ENCODE data around the gene SERHL2. TPM values are rescaled to one million over a fixed set of nuclear protein-coding genes. Genes with fewer than 3 reads are reported as not detected.
"Not testable (repeated sequence)": the region's sequence is repeated elsewhere in the genome, so short reads cannot be mapped to it uniquely, and the experiment has no call there.

The SERHL2 gene
- total RNA-seq, 1 experiment from 2014 or later: 1.0 TPM

DNA sequence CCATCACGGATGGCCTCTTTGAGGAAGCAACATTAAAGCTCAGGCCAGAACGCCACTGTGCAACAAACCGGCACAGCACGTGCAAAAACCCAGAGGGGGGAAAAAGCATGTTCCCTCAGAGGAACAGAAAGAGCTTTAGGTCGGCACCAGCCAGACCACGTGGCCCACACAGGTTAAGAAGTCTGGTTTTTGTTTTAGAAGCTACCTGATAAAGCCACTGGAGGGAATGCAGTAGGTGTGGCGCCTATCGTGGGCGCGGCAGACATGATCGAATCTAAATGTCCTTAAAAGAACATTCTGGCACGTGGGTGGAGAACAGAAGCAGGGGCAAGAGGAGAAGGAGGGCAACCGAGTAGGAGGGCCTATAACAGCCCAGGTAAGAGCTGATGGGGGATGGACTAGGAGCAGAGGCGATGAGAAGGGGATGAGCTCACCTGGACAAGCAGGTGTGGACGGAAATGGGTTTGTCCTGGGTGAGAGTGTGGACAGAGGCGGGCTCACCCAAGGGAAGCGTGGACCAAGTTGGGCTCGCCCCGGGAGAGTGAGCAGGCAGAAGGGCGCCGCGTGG lies 27.5 kb downstream of the SERHL2 start:
- H3K9me3 Mint-ChIP-seq; DNase-seq; H3K79me1 ChIP-seq (ENCODE audit: insufficient read depth, low read depth, low read length, poor library complexity, severe bottlenecking); H3K4ac ChIP-seq (ENCODE audit: low read depth, low read length); H4K20me1 ChIP-seq (ENCODE audit: control insufficient read depth, insufficient read depth, insufficient read length); H3T11ph ChIP-seq (ENCODE audit: low read length); H2BK12ac ChIP-seq (ENCODE audit: insufficient read length, low read depth, low read length); H3K27ac ChIP-seq (ENCODE audit: insufficient read length, low read depth, low read length); H4K91ac ChIP-seq (ENCODE audit: insufficient read length, low read depth, low read length); H3K9me3 ChIP-seq (ENCODE audit: control insufficient read depth, low read depth, low read length); H2BK20ac ChIP-seq (ENCODE audit: low read depth, low read length, poor library complexity, severe bottlenecking); H2AFZ ChIP-seq (ENCODE audit: low read length); H4K8ac ChIP-seq (replicated peaks; ENCODE audit: insufficient read length, low read depth, low read length); H3K27me3 ChIP-seq (ENCODE audit: insufficient read depth, low read length); H3K18ac ChIP-seq (ENCODE audit: insufficient read length, low read depth, low read length); H3K23ac ChIP-seq (ENCODE audit: insufficient read length, low read depth, low read length); H3K79me2 ChIP-seq (ENCODE audit: insufficient read depth, low read length); H2BK15ac ChIP-seq (ENCODE audit: low read depth, low read length); H3K23me2 ChIP-seq (ENCODE audit: insufficient read length, low read depth, low read length, poor library complexity, severe bottlenecking); H2AK5ac ChIP-seq (ENCODE audit: insufficient read length, low read length); H4K5ac ChIP-seq (ENCODE audit: insufficient read length, low read depth, low read length); H2BK5ac ChIP-seq (ENCODE audit: insufficient read length, low read length); H2BK120ac ChIP-seq (ENCODE audit: low read depth, low read length, poor library complexity, severe bottlenecking); H3K4me1 ChIP-seq (ENCODE audit: insufficient read depth, low read length); H3K56ac ChIP-seq (ENCODE audit: insufficient read length, low read depth, low read length); H3K27me3 Mint-ChIP-seq (ENCODE audit: low read depth): not testable (repeated sequence)
- Mint-ChIP-seq H3K4me3 (peak overlapping the region; percentile 95 to 99), H3K36me3 (ENCODE audit: insufficient read depth in 1 of 3, low read depth in 3 of 3) (peaks cover 32 to 68% (median 50%) of the 10 kb centered on the region in 3 experiments), H3K27ac (peak overlapping the region; percentile 90 to 96 (median 91); a peak in 4 of 7 replicates), H3K4me1 (peaks cover 8 to 11% of the 10 kb centered on the region in 2 experiments)
- H3K14ac ChIP-seq (ENCODE audit: insufficient read depth, low read length): peak overlapping the region; percentile 56
- H3K4me2 ChIP-seq (ENCODE audit: insufficient read depth, insufficient read length, low read length): peak overlapping the region; percentile 54
- WGBS (ENCODE audit: extremely low coverage, insufficient read length, low lambda C conversion rate): no CpG with 5 or more reads among the region's 22 CpGs
- H3K9ac ChIP-seq (ENCODE audit: extremely low read depth, insufficient read length, low read length): peak overlapping the region; percentile 66
